ENCODE data around the gene POLD4. TPM values are rescaled to one million over a fixed set of nuclear protein-coding genes. Genes with fewer than 3 reads are reported as not detected.
A peak's percentile ranks its signal among the peaks of the same experiment; 100 is the strongest.

POLD4 gene
- total and polyA plus RNA-seq, 4 donors: 18.8 to 246 (median 86.0) TPM

DNA sequence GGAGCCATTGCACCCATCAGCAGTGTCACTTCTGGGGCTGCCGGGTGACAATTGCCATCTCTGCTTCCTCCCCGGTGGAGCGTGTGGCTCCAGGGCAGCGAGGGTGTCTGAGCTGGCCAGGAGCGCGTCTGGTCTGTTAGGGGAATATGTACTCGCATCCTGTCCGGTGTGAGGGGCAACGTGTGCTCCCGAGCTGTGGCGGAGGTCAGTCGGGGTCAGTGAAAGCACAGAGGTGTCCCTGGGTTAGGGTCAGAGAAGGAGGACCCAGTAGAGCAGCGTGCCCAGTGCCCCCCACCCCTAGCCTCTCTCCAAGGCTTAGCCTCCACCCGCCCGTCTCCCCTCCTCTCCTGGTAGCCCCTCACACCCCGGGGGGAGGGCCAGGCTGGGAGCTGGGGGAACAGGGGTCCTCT lies 18.6 kb upstream of the POLD4 start:
- H3K27me3 ChIP-seq (ENCODE audit: control insufficient read depth in 4 of 4, insufficient read depth in 4 of 4, low read length in 3 of 4): no peaks in the 10 kb centered on the region
- H3K4me1 ChIP-seq (ENCODE audit: control insufficient read depth in 4 of 4, insufficient read depth in 4 of 4, low read length in 3 of 4): peaks cover 8 to 24% (median 10%) of the 10 kb centered on the region in 4 donors
- H3K9me3 ChIP-seq (ENCODE audit: control insufficient read depth in 4 of 4, low read length in 3 of 4): no peaks in the 10 kb centered on the region
- H3K4me3 ChIP-seq (ENCODE audit: low read depth in 1 of 3, low read length in 3 of 3): peak overlapping the region in 1 of 3 donors; percentile 75
- H3K27ac ChIP-seq (ENCODE audit: low read depth in 1 of 2, low read length in 2 of 2): peak overlapping the region in 1 of 2 donors; percentile 14
- no peak for DNase-seq (ENCODE audit: low spot score)
- TF ChIP-seq HNF4G (IDR thresholded peaks at IDR 0.05) (no peak), FOXA2 (IDR thresholded peaks at IDR 0.05) (no peak), HNF4A (conservative IDR thresholded peaks at IDR 0.05) (no peak), JUND (IDR thresholded peaks at IDR 0.05) (no peak), SP1 (IDR thresholded peaks at IDR 0.05) (no peak), NR2F2 (IDR thresholded peaks at IDR 0.05) (no peak), FOXA1 (IDR thresholded peaks at IDR 0.05) (no peak), RAD21 (IDR thresholded peaks at IDR 0.05) (no peak), GABPA (IDR thresholded peaks at IDR 0.05 in 1 of 2, conservative IDR thresholded peaks at IDR 0.05 in 1 of 2) (no peak)
- TF ChIP-seq, protein P1, sequence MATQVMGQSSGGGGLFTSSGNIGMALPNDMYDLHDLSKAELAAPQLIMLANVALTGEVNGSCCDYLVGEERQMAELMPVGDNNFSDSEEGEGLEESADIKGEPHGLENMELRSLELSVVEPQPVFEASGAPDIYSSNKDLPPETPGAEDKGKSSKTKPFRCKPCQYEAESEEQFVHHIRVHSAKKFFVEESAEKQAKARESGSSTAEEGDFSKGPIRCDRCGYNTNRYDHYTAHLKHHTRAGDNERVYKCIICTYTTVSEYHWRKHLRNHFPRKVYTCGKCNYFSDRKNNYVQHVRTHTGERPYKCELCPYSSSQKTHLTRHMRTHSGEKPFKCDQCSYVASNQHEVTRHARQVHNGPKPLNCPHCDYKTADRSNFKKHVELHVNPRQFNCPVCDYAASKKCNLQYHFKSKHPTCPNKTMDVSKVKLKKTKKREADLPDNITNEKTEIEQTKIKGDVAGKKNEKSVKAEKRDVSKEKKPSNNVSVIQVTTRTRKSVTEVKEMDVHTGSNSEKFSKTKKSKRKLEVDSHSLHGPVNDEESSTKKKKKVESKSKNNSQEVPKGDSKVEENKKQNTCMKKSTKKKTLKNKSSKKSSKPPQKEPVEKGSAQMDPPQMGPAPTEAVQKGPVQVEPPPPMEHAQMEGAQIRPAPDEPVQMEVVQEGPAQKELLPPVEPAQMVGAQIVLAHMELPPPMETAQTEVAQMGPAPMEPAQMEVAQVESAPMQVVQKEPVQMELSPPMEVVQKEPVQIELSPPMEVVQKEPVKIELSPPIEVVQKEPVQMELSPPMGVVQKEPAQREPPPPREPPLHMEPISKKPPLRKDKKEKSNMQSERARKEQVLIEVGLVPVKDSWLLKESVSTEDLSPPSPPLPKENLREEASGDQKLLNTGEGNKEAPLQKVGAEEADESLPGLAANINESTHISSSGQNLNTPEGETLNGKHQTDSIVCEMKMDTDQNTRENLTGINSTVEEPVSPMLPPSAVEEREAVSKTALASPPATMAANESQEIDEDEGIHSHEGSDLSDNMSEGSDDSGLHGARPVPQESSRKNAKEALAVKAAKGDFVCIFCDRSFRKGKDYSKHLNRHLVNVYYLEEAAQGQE (IDR thresholded peaks at IDR 0.05): no peak
- TF ChIP-seq, protein P2, sequence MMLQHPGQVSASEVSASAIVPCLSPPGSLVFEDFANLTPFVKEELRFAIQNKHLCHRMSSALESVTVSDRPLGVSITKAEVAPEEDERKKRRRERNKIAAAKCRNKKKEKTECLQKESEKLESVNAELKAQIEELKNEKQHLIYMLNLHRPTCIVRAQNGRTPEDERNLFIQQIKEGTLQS (IDR thresholded peaks at IDR 0.05): no peak
- TF ChIP-seq, protein P3, sequence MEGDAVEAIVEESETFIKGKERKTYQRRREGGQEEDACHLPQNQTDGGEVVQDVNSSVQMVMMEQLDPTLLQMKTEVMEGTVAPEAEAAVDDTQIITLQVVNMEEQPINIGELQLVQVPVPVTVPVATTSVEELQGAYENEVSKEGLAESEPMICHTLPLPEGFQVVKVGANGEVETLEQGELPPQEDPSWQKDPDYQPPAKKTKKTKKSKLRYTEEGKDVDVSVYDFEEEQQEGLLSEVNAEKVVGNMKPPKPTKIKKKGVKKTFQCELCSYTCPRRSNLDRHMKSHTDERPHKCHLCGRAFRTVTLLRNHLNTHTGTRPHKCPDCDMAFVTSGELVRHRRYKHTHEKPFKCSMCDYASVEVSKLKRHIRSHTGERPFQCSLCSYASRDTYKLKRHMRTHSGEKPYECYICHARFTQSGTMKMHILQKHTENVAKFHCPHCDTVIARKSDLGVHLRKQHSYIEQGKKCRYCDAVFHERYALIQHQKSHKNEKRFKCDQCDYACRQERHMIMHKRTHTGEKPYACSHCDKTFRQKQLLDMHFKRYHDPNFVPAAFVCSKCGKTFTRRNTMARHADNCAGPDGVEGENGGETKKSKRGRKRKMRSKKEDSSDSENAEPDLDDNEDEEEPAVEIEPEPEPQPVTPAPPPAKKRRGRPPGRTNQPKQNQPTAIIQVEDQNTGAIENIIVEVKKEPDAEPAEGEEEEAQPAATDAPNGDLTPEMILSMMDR (IDR thresholded peaks at IDR 0.05; ENCODE audit: low read depth, low read length, missing input control): no peak
- no peaks in the 10 kb centered on the region for H3K36me3 ChIP-seq (ENCODE audit: control insufficient read depth in 4 of 4, insufficient read depth in 3 of 4, low read depth in 1 of 4, low read length in 3 of 4)
- no peak overlapping the region for H3K9ac ChIP-seq (ENCODE audit: low read depth in 1 of 2, low read length in 2 of 2)
- WGBS: 25% methylated on average over 16 of the region's 16 CpGs

DNA sequence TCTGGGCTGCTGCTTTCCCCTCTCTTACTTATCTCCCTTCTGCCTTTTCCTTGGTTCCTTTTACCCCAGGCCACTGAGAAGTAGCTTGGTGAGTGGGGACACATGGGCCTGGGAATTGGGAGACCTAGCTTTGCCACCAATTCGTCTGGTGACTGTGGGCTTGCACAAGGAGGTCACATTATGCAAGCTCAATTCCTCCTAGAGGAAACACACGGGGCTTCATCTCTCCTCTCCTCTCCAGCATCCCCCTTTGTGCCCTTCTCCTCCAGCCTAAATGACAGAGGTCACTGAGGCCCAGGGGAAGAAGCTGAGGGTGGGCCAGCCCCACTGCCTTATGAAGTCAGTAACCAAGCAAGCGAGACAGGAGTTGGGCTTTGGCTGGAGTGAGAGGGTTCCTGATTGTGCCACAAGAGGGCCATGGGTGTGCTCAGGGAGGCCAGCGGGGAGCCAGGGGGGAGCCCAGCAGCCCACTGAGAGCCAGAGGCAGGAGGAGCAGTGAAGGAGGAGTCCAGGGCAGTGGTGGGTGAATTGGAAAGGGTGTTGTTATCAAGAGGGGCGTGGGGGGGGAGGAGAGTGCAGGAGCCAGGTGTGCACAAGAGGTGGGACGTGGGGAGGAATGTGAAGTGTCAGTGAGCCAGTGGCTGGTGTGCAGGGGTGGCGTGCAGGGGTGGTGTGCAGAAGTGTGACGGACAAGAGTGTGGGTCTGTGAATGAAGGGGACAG lies 18.0 kb upstream of the POLD4 start:
- Histone ChIP-seq H3K9me3 (ENCODE audit: control insufficient read depth in 4 of 4, low read length in 3 of 4) (no peaks in the 10 kb centered on the region), H3K27ac (ENCODE audit: low read depth in 1 of 2, low read length in 2 of 2) (peak overlapping the region in 1 of 2 donors; percentile 14), H3K9ac (ENCODE audit: low read depth in 1 of 2, low read length in 2 of 2) (no peak overlapping the region), H3K4me3 (ENCODE audit: low read depth in 1 of 3, low read length in 3 of 3) (no peak overlapping the region), H3K27me3 (ENCODE audit: control insufficient read depth in 4 of 4, insufficient read depth in 4 of 4, low read length in 3 of 4) (no peaks in the 10 kb centered on the region), H3K4me1 (ENCODE audit: control insufficient read depth in 4 of 4, insufficient read depth in 4 of 4, low read length in 3 of 4) (peaks cover 8 to 24% (median 10%) of the 10 kb centered on the region in 4 donors), H3K36me3 (ENCODE audit: control insufficient read depth in 4 of 4, insufficient read depth in 3 of 4, low read depth in 1 of 4, low read length in 3 of 4) (no peaks in the 10 kb centered on the region)
- WGBS: 52% methylated on average over 8 of the region's 8 CpGs
- TF ChIP-seq RAD21 (IDR thresholded peaks at IDR 0.05) (peak in 1 of 2 donors; percentile 57), YY1 (IDR thresholded peaks at IDR 0.05) (no peak), NR2F2 (IDR thresholded peaks at IDR 0.05) (no peak)
- TF ChIP-seq, protein P3 (IDR thresholded peaks at IDR 0.05; ENCODE audit: low read depth, low read length, missing input control): peak; percentile 44
- DNase-seq (ENCODE audit: low spot score): no peak
